GM12864 (cell line): ENCODE results near the gene CLEC14A.

Experiments
- DNase-seq: peaks from one replicate; pipeline ENCODE4 v3.0.0-alpha.2; 2011; ENCODE audit warnings: low read depth
- H3K4me3 ChIP-seq: 2 replicates; pipeline ENCODE4 v1.5.1; 2011; ENCODE audit warnings: mild to moderate bottlenecking, low read depth, low read length, control low read depth
- TF ChIP-seq, protein P1 (sequence below): IDR thresholded peaks from 2 replicates; pipeline ENCODE4 v1.5.1; 2011; ENCODE audit warnings: low read depth, mild to moderate bottlenecking, moderate library complexity, low read length, control low read depth, inconsistent platforms; ENCODE audit errors: missing control alignments

CLEC14A gene

DNA sequence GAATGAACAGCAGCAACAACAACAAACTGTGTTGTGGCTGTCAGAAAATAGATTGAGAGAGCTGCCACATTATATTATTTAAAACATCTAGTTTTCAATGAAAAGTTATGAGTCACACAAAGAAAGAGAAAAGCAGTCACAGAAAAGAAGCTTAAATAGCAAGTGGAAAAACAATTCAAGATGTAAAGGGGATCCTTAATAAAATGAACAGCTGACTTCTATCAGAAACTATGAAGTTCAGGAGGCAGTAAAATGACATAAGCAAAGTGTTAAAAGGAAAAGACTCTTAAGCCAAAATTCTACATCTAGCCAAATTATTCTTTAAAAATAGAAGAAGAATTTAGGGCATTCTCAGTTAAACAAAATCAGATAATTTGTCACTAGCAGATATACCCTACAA, 5.6 kb downstream of the CLEC14A start:
- DNase-seq, result no peak
- TF ChIP-seq, protein P1, sequence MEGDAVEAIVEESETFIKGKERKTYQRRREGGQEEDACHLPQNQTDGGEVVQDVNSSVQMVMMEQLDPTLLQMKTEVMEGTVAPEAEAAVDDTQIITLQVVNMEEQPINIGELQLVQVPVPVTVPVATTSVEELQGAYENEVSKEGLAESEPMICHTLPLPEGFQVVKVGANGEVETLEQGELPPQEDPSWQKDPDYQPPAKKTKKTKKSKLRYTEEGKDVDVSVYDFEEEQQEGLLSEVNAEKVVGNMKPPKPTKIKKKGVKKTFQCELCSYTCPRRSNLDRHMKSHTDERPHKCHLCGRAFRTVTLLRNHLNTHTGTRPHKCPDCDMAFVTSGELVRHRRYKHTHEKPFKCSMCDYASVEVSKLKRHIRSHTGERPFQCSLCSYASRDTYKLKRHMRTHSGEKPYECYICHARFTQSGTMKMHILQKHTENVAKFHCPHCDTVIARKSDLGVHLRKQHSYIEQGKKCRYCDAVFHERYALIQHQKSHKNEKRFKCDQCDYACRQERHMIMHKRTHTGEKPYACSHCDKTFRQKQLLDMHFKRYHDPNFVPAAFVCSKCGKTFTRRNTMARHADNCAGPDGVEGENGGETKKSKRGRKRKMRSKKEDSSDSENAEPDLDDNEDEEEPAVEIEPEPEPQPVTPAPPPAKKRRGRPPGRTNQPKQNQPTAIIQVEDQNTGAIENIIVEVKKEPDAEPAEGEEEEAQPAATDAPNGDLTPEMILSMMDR, result no peak
- no peak overlapping the region for H3K4me3 ChIP-seq

GRCh38 chr14:38248321-38249028, 7.4 kb downstream of the CLEC14A start:
- TF ChIP-seq, protein P1, result no peak
- DNase-seq, result no peak
- no peak overlapping the region for H3K4me3 ChIP-seq

DNA sequence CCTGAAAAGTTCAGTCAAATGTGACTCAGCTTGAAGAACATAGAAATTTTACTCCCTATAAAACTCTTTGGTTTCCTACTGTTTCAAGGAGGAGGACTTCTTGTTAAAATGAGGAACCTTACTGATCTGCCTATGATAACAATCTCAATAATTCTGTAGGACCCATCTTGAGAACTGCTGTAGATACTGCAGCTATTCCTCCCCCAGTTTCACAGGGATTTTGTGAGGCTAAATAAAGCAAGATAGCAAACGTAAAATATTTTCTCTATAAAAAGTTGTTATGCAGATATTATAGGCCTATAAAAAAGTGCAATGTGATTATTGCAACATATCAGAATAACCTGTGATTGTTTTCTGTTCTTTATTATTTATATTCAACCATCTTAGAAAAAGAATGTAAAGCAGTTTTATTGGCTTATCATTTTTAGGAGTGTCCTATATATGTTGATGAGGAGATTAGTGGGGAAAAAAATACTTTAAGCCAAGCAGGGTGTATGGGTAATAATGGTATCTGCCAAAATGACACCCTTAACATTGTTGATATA, 12.1 kb downstream of the CLEC14A start:
- H3K4me3 ChIP-seq, result no peak overlapping the region
- TF ChIP-seq, protein P1, result no peak
- no peak for DNase-seq

- no peak for DNase-seq
- H3K4me3 ChIP-seq, result no peak overlapping the region
- TF ChIP-seq, protein P1, result no peak
Measured at GRCh38 chr14:38238878-38239277, 17.0 kb downstream of the CLEC14A start.

DNA sequence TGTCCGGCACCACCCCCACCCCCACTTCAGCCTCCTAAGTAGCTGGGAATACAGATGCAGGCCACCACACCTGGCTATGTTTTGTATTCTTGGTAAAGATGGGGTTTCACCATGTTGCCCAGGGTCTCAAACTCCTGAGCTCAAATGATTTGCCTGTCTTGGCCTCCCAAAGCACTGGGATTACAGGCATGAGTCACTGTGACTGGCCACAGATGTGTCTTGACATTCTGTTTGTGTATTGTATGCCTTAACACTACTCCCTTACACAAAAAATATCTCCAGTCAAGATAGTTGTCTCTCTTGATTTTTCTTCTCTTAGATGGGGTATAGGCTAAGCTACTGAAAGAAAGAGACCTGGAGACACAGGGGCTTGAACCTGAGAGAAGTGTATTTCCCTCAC, 17.6 kb downstream of the CLEC14A start:
- DNase-seq, result no peak
- TF ChIP-seq, protein P1, result no peak
- no peak overlapping the region for H3K4me3 ChIP-seq

GRCh38 chr14:38233218-38233617, 22.7 kb downstream of the CLEC14A start:
- TF ChIP-seq, protein P1, result no peak
- no peak for DNase-seq
- H3K4me3 ChIP-seq, result no peak overlapping the region

GRCh38 chr14:38226366-38226765, 29.5 kb downstream of the CLEC14A start:
- H3K4me3 ChIP-seq, result no peak overlapping the region
- TF ChIP-seq, protein P1, result no peak
- no peak for DNase-seq
